ENCODE data around the gene ZNF385A.

- TF ChIP-seq CTCF (IDR thresholded peaks at IDR 0.05; ENCODE audit: control extremely low read depth in 1 of 3, insufficient read depth in 1 of 3, low read depth in 1 of 3, low read length in 3 of 3) = no peak
- no peak for TF ChIP-seq EP300 (IDR thresholded peaks at IDR 0.05; ENCODE audit: borderline replicate concordance in 1 of 2, low read depth in 2 of 2, low read length in 2 of 2)
- no peak for TF ChIP-seq JUN (IDR thresholded peaks at IDR 0.05; ENCODE audit: low read depth, low read length)
- no peak for TF ChIP-seq SP1 (IDR thresholded peaks at IDR 0.05; ENCODE audit: low read depth, low read length)
- no peak for TF ChIP-seq POLR2A (IDR thresholded peaks at IDR 0.05; ENCODE audit: control extremely low read depth in 1 of 2, low read depth in 2 of 2, low read length in 2 of 2)
- TF ChIP-seq RXRA (IDR thresholded peaks at IDR 0.05; ENCODE audit: insufficient read depth, low read depth, low read length) = no peak
- no peak for TF ChIP-seq POLR2AphosphoS5 (IDR thresholded peaks at IDR 0.05; ENCODE audit: low read depth, low read length)
These were observed 11.0 kb upstream of the ZNF385A start for GRCh38 chr12:54395545-54395944.
